ENCODE measurements around the gene CFAP65. TPM values are rescaled to one million over a fixed set of nuclear protein-coding genes. Genes with fewer than 3 reads are reported as not detected.

CFAP65 gene
- total RNA-seq, 1 donor from 2014 or later, result not detected

DNA sequence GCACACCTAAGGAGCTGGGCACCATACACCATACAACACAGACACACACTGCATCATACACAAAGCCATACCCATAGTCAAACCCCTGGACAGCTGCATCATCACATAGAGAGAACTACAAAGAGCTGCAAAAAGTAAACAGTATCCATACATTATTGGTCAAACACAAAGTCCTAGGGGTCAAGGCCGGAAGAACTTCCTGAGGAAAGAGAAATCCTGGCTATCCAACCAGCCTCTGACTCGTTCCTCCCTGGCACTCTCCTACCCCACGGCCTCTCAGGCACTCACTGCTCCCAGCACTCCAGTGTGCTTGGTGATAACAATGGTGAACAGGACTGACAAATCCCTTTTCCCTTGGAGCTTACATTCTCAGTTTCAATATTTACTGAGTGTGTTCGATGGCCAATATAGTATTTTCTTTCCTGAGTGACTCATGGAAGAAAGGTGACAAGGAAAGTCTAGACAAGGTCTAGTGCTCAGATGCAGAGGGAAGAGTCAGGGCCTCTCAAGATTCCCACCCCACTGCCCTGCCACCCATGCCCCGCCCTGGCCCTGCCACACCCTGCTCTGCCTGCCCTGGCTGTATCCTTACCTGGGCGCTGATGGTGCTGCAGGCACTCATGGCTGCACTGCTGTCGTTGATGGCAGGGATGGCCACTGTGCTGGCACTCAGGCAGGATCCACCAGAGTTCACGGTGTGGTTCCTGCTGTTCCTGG lies 3.4 kb downstream of the CFAP65 start:
- DNase-seq, result no peak
- H3K4me3 ChIP-seq, result no peak overlapping the region
- TF ChIP-seq, protein P1, sequence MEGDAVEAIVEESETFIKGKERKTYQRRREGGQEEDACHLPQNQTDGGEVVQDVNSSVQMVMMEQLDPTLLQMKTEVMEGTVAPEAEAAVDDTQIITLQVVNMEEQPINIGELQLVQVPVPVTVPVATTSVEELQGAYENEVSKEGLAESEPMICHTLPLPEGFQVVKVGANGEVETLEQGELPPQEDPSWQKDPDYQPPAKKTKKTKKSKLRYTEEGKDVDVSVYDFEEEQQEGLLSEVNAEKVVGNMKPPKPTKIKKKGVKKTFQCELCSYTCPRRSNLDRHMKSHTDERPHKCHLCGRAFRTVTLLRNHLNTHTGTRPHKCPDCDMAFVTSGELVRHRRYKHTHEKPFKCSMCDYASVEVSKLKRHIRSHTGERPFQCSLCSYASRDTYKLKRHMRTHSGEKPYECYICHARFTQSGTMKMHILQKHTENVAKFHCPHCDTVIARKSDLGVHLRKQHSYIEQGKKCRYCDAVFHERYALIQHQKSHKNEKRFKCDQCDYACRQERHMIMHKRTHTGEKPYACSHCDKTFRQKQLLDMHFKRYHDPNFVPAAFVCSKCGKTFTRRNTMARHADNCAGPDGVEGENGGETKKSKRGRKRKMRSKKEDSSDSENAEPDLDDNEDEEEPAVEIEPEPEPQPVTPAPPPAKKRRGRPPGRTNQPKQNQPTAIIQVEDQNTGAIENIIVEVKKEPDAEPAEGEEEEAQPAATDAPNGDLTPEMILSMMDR (IDR thresholded peaks at IDR 0.05; ENCODE audit: borderline replicate concordance), result no peak
- intact Hi-C loops (cut with micrococcal nuclease), result no loop called here
- H3K9me3 ChIP-seq (replicated peaks), result no peaks in the 10 kb centered on the region
- H3K4me1 ChIP-seq, result peaks cover 5% of the 10 kb centered on the region
- no peak overlapping the region for H3K27ac ChIP-seq (replicated peaks)
- no peaks in the 10 kb centered on the region for H3K36me3 ChIP-seq
- peaks cover 100% of the 10 kb centered on the region for H3K27me3 ChIP-seq (ENCODE audit: low read depth)

DNA sequence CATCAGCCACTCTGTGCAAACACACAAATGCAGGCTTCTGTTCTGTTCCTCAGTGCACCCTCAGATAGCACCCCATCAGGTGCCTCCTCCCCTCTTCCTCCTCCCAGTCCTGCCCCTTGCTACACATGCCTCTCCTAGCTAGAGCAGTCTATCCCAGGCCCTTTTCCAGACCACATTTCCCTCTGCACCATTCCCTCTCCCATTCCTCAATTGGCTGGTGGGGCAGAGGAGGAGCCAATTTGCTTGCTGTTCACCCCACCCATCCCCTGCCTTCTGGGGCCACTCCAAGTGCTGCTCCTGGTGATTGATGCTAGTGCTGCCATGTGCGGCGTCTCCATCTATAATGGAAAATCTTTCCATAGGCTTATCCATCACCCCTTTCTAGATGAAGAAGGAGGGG lies 5.4 kb downstream of the CFAP65 start:
- H3K4me1 ChIP-seq, result no peaks in the 10 kb centered on the region
- H3K36me3 ChIP-seq, result no peaks in the 10 kb centered on the region
- H3K4me3 ChIP-seq, result no peak overlapping the region
- H3K9me3 ChIP-seq (replicated peaks), result no peaks in the 10 kb centered on the region
- H3K27me3 ChIP-seq (ENCODE audit: low read depth), result peaks cover 100% of the 10 kb centered on the region
- H3K27ac ChIP-seq (replicated peaks), result no peak overlapping the region
- intact Hi-C loops (cut with micrococcal nuclease), result no loop called here
- DNase-seq, result no peak
- TF ChIP-seq, protein P1 (IDR thresholded peaks at IDR 0.05; ENCODE audit: borderline replicate concordance), result no peak

DNA sequence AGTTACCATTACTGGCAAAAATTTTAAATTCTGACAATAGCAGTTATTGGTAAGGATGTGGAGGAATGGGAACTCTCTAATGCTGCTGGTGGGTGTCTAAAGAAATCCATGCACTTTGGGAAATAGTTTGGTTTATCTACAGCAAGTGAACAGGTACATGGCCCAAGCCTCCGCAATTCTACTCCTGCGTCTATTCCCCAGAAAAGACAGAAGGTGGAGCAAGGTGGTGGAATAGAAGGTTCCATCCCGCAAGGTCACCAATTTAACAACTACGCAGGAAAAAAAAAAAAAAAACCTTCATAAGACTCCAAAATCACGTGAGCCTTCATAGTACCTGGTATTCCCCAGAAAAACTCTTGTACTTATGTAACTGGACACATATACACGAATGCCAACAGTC lies 6.5 kb downstream of the CFAP65 start:
- Histone ChIP-seq H3K27ac (replicated peaks) (no peak overlapping the region), H3K27me3 (ENCODE audit: low read depth) (peaks cover 100% of the 10 kb centered on the region), H3K4me3 (no peak overlapping the region), H3K4me1 (no peaks in the 10 kb centered on the region), H3K36me3 (no peaks in the 10 kb centered on the region), H3K9me3 (replicated peaks) (no peaks in the 10 kb centered on the region)
- TF ChIP-seq, protein P1 (IDR thresholded peaks at IDR 0.05; ENCODE audit: borderline replicate concordance), result no peak
- no peak for DNase-seq
- intact Hi-C loops (cut with micrococcal nuclease), result no loop called here

DNA sequence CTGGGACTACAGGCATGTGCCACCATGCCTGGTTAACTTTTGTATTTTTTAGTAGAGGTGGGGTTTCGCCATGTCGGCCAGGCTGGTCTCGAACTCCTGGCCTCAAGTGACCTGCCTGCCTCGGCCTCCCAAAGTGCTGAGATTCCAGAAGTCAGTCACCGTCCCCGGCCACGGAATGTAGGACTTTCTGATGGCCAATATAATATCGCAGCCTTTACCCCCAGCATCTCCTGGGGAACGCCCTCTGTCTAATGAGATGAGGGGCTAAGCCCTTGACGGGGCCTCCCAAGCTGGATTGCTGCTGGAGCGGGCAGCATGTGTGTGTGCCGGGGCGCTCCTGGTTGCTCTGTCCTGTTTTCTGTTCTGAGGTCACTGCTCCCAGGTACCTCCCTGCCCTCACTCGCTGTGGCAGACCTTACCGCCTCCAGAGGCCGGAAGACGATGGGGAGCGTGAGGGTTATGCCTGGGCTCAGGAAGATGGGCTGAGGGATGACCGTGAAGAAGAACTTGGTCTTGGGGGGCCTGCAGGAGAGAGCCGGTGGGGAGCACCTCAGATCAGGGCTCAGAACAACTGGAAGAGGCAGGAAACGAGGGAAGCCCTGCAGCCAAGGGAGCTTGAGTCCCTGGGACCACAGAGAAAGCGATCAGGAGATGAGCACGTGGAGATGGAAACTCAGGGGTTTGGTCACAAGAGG lies 9.1 kb downstream of the CFAP65 start:
- H3K4me1 ChIP-seq, result no peaks in the 10 kb centered on the region
- H3K27ac ChIP-seq (replicated peaks), result no peak overlapping the region
- H3K36me3 ChIP-seq, result no peaks in the 10 kb centered on the region
- intact Hi-C loops (cut with micrococcal nuclease), result no loop called here
- no peaks in the 10 kb centered on the region for H3K9me3 ChIP-seq (replicated peaks)
- no peak for DNase-seq
- H3K4me3 ChIP-seq, result no peak overlapping the region
- TF ChIP-seq, protein P1 (IDR thresholded peaks at IDR 0.05; ENCODE audit: borderline replicate concordance), result no peak
- H3K27me3 ChIP-seq (ENCODE audit: low read depth), result peaks cover 100% of the 10 kb centered on the region

DNA sequence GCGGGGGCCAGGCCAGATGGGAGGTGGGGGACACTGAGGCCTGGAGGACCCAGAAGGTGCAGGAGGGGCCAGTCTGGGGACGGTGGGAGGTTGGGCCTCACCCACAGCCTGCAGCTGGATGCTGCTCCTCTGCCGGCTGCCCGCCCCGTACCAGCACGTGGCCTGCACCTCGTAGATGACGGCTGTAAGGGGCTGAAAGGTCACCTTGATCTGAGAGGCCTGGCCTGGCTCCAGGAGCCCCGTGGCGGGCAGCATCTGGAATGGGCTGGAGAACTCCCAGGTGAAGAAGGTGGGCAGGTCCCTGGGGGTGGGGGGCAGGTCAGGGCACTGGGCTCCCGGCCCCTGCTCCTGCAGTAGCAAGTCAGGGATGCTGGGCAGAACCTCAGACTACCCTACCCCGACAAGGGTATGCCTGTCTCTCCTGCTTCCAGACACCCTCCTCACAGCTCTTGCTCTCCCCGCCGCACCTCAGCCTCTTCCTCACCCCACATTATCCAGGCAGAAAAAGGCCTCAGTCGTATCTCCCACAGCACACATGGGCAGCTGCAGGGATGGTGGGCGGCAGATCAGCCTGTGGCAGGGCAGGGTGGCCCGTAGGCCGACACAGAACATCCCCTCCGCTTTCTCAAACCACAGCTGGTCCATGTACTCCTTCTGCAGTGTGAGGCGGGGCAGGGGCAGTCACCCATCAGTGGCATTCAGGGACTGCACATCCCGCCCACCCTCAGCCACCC lies 10.1 kb downstream of the CFAP65 start:
- Histone ChIP-seq H3K4me1 (no peaks in the 10 kb centered on the region), H3K36me3 (no peaks in the 10 kb centered on the region), H3K27ac (replicated peaks) (no peak overlapping the region), H3K9me3 (replicated peaks) (no peaks in the 10 kb centered on the region), H3K27me3 (ENCODE audit: low read depth) (peaks cover 92% of the 10 kb centered on the region), H3K4me3 (no peak overlapping the region)
- TF ChIP-seq, protein P1 (IDR thresholded peaks at IDR 0.05; ENCODE audit: borderline replicate concordance), result no peak
- DNase-seq, result no peak
- intact Hi-C loops (cut with micrococcal nuclease), result no loop called here
